DND-41 (cell line): ENCODE results near the gene TGFBRAP1.
A peak's percentile ranks its signal among the peaks of the same experiment; 100 is the strongest.

Source experiments
- CTCF ChIP-seq: IDR thresholded peaks from 2 replicates; pipeline ENCODE4 v1.5.1; 2012; ENCODE audit warnings: borderline replicate concordance, low read length, moderate library complexity, mild to moderate bottlenecking; ENCODE audit not compliant: poor library complexity, severe bottlenecking; ENCODE audit errors: extremely low read depth
- EZH2 ChIP-seq: IDR thresholded peaks from 3 replicates; pipeline ENCODE4 v1.6.1; 2012; ENCODE audit warnings: borderline replicate concordance, low read depth, mild to moderate bottlenecking, moderate library complexity, low read length, inconsistent platforms; ENCODE audit not compliant: severe bottlenecking

GRCh38 chr2:105294844-105295481 is 34.6 kb downstream of the TGFBRAP1 start:
- peak; percentile 68 for TF ChIP-seq CTCF
- TF ChIP-seq EZH2: no peak
